Mononuclear cell (primary cell): ENCODE measurements around the gene CYP4F8. TPM values are rescaled to one million over a fixed set of nuclear protein-coding genes. Genes with fewer than 3 reads are reported as not detected.
"Not testable (repeated sequence)": the region's sequence is repeated elsewhere in the genome, so short reads cannot be mapped to it uniquely, and the experiment has no call there.

Source experiments
- H3K27me3 ChIP-seq: 2 replicates; pipeline ENCODE4 v1.6.0; 2011; ENCODE audit warnings: low read length, control low read depth; ENCODE audit not compliant: insufficient read depth
- H3K4me1 ChIP-seq: 2 replicates; pipeline ENCODE4 v1.5.1; 2011; ENCODE audit warnings: mild to moderate bottlenecking, low read length, control low read depth; ENCODE audit not compliant: insufficient read depth
- H3K4me3 ChIP-seq: 2 replicates; pipeline ENCODE4 v1.5.1; 2011; ENCODE audit warnings: mild to moderate bottlenecking, low read length, moderate library complexity
- H3K9me3 ChIP-seq: 2 replicates; pipeline ENCODE4 v1.5.1; 2011; ENCODE audit warnings: low read depth, mild to moderate bottlenecking, control low read depth, low read length
- total RNA-seq: library from RNA; depleted of rRNA; stranded (reverse); fragments of >200 nt; gene quantifications from one replicate; pipeline ENCODE4 v1.2.3, GENCODE V29; 2012

Gene CYP4F8, protein sequence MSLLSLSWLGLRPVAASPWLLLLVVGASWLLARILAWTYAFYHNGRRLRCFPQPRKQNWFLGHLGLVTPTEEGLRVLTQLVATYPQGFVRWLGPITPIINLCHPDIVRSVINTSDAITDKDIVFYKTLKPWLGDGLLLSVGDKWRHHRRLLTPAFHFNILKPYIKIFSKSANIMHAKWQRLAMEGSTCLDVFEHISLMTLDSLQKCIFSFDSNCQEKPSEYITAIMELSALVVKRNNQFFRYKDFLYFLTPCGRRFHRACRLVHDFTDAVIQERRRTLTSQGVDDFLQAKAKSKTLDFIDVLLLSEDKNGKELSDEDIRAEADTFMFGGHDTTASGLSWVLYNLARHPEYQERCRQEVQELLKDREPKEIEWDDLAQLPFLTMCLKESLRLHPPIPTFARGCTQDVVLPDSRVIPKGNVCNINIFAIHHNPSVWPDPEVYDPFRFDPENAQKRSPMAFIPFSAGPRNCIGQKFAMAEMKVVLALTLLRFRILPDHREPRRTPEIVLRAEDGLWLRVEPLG
- total RNA-seq, result under 0.01 TPM

DNA sequence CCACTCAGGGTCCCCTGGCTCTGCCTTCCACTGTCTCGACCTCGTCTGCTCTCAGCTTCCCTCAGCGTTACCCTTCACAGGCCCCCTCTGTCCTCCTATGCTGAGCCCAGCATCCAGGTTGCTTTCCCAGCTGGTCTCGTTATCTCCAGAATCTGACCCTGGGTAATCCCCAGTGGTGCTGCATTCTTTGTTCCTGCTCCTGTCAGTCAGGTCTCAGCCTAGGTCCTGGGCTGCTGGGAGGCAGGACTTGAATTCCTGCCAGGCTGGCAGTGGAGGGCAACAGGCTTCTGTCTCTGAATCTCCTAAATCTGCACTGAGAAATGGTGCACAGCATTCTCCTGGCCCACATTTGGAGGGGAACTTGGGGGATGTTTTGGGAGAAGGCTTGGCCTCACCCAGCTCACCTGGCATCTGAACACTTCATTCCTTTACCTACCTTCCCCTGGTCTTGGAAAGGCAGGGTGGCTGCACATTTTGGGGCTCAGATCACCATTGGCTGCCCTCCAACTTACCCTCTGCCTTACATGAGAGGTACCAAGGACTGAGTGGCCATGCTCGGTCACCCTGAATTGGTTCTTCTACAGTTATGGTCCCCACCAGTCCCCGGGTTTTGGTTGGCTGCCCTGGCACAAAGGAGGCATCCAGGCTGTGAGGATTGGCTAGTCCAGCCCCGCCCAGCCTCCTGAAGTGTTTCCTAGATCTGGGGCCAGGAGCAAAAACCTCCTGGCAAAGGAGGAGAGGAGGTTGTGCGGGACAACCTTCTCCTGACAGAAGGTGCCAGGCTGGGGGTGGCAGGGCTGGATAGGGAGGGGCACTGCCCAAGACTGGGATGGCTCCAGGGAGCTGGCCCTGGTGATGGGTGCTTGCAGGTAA lies at the start of gene CYP4F8:
Gene CYP4F8 (plus strand): TSS at position 712 of the 873 bp plus-strand sequence. CDS start 399 bp downstream, outside the sequence.
- no peaks in the 10 kb centered on the region for H3K9me3 ChIP-seq
- no peaks in the 10 kb centered on the region for H3K4me1 ChIP-seq
- H3K4me3 ChIP-seq, result no peak within 1 kb of the TSS

DNA sequence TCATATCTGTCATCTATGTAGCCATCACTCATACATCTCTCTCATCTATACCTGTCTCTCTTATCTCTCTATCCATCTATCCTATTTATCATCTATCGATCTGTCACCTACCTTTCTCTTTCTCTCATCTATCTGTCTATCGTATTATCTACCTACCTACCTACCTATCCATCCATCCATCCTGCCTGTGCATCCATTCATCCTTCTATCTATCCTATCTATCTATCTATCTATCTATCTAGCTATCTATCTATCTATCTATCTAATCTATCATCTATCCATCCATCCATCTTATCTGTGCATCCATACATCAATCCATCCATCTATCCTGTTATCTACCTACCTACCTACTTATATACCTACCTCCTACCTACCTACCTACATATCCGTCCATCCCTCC lies 44.6 kb upstream of the CYP4F8 start:
- no peak overlapping the region for H3K4me3 ChIP-seq
- H3K27me3 ChIP-seq, result peaks cover 3% of the 10 kb centered on the region
- H3K4me1 ChIP-seq, result no peaks in the 10 kb centered on the region
- no peaks in the 10 kb centered on the region for H3K9me3 ChIP-seq

More for the DNA sequence above, at the start of gene CYP4F8:
- peaks cover 2% of the 10 kb centered on the region for H3K27me3 ChIP-seq

GRCh38 chr19:15575406-15575805 lies 39.6 kb upstream of the CYP4F8 start:
- Histone ChIP-seq H3K9me3 (no peaks in the 10 kb centered on the region), H3K4me1 (no peaks in the 10 kb centered on the region), H3K27me3 (no peaks in the 10 kb centered on the region), H3K4me3 (no peak overlapping the region)

- H3K4me3 ChIP-seq, result no peak overlapping the region
- H3K9me3 ChIP-seq, result no peaks in the 10 kb centered on the region
- no peaks in the 10 kb centered on the region for H3K27me3 ChIP-seq
Measured at GRCh38 chr19:15576526-15577156, 38.4 kb upstream of the CYP4F8 start.

DNA sequence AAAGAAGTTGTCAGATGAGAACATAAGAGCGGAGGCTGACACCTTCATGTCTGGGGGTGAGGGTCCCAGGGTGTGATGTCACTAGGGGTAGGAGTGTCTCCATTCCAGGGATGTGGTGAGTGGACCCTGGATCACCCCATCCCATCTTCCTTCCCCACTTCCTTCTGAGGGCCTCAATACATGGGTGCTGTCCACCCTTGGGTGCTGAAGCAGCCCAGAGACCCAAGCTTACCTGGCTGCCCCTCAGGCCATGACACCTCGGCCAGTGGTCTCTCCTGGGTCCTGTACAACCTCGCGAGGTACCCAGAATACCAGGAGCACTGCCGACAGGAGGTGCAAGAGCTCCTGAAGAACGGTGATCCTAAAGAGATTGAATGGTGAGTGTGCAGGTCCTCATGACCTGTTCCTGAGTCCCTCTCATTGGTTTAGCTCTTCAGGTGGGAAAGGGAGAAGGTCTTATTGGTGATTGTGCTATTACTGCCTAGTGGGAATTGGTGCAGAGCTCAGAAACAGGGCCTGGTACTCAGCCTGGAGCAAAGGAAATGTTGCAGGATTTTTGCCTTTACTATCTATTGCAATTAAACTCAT lies 37.7 kb upstream of the CYP4F8 start:
- no peaks in the 10 kb centered on the region for H3K4me1 ChIP-seq
- no peaks in the 10 kb centered on the region for H3K9me3 ChIP-seq
- H3K27me3 ChIP-seq, result no peaks in the 10 kb centered on the region
- no peak overlapping the region for H3K4me3 ChIP-seq

More at GRCh38 chr19:15576526-15577156, 38.4 kb upstream of the CYP4F8 start:
- no peaks in the 10 kb centered on the region for H3K4me1 ChIP-seq

- Histone ChIP-seq H3K27me3 (no peaks in the 10 kb centered on the region), H3K4me3 (no peak overlapping the region), H3K9me3 (no peaks in the 10 kb centered on the region), H3K4me1 (peaks cover 27% of the 10 kb centered on the region)
Measured at GRCh38 chr19:15583346-15583745, 31.7 kb upstream of the CYP4F8 start.

DNA sequence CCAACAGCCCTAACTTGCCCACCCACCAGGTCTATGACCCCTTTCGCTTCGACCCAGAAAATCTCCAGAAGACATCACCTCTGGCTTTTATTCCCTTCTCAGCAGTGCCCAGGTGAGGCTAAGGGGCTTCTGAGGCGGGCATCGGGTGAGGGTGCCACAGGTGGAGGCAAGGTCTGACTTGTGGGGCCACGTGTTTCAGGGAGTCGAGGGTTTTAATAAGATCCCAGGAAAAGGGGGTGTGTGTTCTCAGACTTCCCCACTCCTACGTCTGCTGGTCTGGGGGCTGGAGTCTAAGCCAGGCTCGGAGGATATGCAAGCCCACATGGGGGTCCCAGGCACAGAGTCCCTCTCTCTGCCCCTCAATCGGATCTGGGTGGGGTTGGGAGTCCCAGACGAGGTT lies 30.9 kb upstream of the CYP4F8 start:
- Histone ChIP-seq H3K4me1 (peaks cover 35% of the 10 kb centered on the region), H3K27me3 (no peaks in the 10 kb centered on the region), H3K9me3 (no peaks in the 10 kb centered on the region), H3K4me3 (no peak overlapping the region)

DNA sequence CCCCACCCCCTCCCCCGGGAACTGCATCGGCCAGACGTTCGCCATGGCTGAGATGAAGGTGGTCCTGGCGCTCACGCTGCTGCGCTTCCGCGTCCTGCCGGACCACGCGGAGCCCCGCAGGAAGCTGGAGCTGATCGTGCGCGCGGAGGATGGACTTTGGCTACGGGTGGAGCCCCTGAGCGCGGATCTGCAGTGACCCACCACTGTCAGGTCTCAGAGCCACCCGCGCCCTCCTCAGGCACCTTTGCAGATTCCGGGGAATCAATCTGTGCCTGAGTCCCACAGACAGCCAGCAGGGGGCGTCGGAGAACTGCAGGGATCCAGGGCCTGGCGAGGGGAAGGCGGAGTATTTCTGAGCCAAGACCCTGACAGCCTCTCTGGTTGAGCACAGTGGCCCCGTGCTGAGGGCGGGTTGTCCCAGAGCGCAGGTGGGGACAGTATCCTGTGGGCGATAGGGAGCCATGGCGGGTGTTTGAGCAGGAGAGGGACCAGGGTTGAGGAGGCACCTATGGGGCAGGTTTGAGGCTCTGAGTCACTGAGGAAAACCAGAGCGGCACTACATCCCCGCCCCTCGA lies 30.4 kb upstream of the CYP4F8 start:
- Histone ChIP-seq H3K4me1 (peaks cover 40% of the 10 kb centered on the region), H3K27me3 (no peaks in the 10 kb centered on the region), H3K9me3 (no peaks in the 10 kb centered on the region), H3K4me3 (no peak overlapping the region)

- Histone ChIP-seq H3K9me3 (no peaks in the 10 kb centered on the region), H3K4me3 (no peak overlapping the region), H3K4me1 (peaks cover 70% of the 10 kb centered on the region), H3K27me3 (no peaks in the 10 kb centered on the region)
Measured at GRCh38 chr19:15587663-15588062, 27.4 kb upstream of the CYP4F8 start.

GRCh38 chr19:15588265-15588664 lies 26.8 kb upstream of the CYP4F8 start:
- no peaks in the 10 kb centered on the region for H3K27me3 ChIP-seq
- H3K9me3 ChIP-seq, result no peaks in the 10 kb centered on the region
- peaks cover 76% of the 10 kb centered on the region for H3K4me1 ChIP-seq
- no peak overlapping the region for H3K4me3 ChIP-seq

- H3K4me1 ChIP-seq, result peaks cover 83% of the 10 kb centered on the region
- no peaks in the 10 kb centered on the region for H3K9me3 ChIP-seq
- no peaks in the 10 kb centered on the region for H3K27me3 ChIP-seq
- no peak overlapping the region for H3K4me3 ChIP-seq
Measured at GRCh38 chr19:15589760-15590451, 25.1 kb upstream of the CYP4F8 start.

- peaks cover 86% of the 10 kb centered on the region for H3K4me1 ChIP-seq
- H3K27me3 ChIP-seq, result peaks cover 3% of the 10 kb centered on the region
- H3K9me3 ChIP-seq, result no peaks in the 10 kb centered on the region
- no peak overlapping the region for H3K4me3 ChIP-seq
Measured at GRCh38 chr19:15591796-15592195, 23.2 kb upstream of the CYP4F8 start.

- H3K9me3 ChIP-seq, H3K27me3 ChIP-seq, H3K4me3 ChIP-seq: not testable (repeated sequence)
- H3K4me1 ChIP-seq, result peaks cover 79% of the 10 kb centered on the region
Measured at GRCh38 chr19:15592506-15592905, 22.5 kb upstream of the CYP4F8 start.

GRCh38 chr19:15593766-15594165 lies 21.3 kb upstream of the CYP4F8 start:
- not testable (repeated sequence) for H3K4me3 ChIP-seq, H3K9me3 ChIP-seq, H3K27me3 ChIP-seq
- peaks cover 67% of the 10 kb centered on the region for H3K4me1 ChIP-seq
